Naive B cell (primary cell): ENCODE results near the gene TNNT2. TPM values are rescaled to one million over a fixed set of nuclear protein-coding genes. Genes with fewer than 3 reads are reported as not detected.

Source experiments
- ATAC-seq, 2 donors: fragments of 150-1000 bp; cut with Tn5 transposase; 2 replicates each; pipeline ENCODE4 v1.10.0; 2021; ENCODE audit warnings: low read depth in 2 of 2, mild to moderate bottlenecking in 2 of 2, moderate library complexity in 2 of 2
- DNase-seq: peaks from one replicate; pipeline ENCODE4 v3.0.0; 2022
- H3K27ac Mint-ChIP-seq, 6 donors: one replicate each; pipeline ENCODE4 v1.8.0; 2020 to 2022; ENCODE audit warnings: mild to moderate bottlenecking in 6 of 6, mixed read lengths in 6 of 6, moderate library complexity in 5 of 6, inconsistent platforms in 2 of 6
- H3K27me3 Mint-ChIP-seq, 3 donors: one replicate each; pipeline ENCODE4 v1.8.0; 2021 to 2022; ENCODE audit warnings: mixed read lengths in 3 of 3, mild to moderate bottlenecking in 1 of 3
- H3K36me3 Mint-ChIP-seq, 2 donors: one replicate each; pipeline ENCODE4 v1.8.0; 2020 to 2022; ENCODE audit warnings: mixed read lengths in 2 of 2, inconsistent platforms in 1 of 2, mild to moderate bottlenecking in 1 of 2
- H3K4me1 Mint-ChIP-seq, 3 donors: one replicate each; pipeline ENCODE4 v1.8.0; 2020 to 2022; ENCODE audit warnings: mixed read lengths in 3 of 3, inconsistent platforms in 1 of 3, mild to moderate bottlenecking in 1 of 3, moderate library complexity in 1 of 3
- H3K4me3 Mint-ChIP-seq, 8 donors: one replicate each; pipeline ENCODE4 v1.8.0; 2020 to 2022; ENCODE audit warnings: mild to moderate bottlenecking in 8 of 8, mixed read lengths in 8 of 8, moderate library complexity in 8 of 8, inconsistent platforms in 2 of 8
- H3K9me3 Mint-ChIP-seq, 7 donors: one replicate each; pipeline ENCODE4 v1.8.0; 2020 to 2022; ENCODE audit warnings: mixed read lengths in 7 of 7, mild to moderate bottlenecking in 5 of 7, inconsistent platforms in 2 of 7, moderate library complexity in 1 of 7
- polyA plus RNA-seq, 6 donors: library from polyadenylated mRNA; unstranded; fragments of 300-500 nt; fragmentation: Illumina TruSeq; gene quantifications; one replicate each; pipeline ENCODE4 v1.2.3, GENCODE V29; 2021; ENCODE audit warnings: low read depth in 6 of 6

TNNT2 gene
- not detected for polyA plus RNA-seq

DNA sequence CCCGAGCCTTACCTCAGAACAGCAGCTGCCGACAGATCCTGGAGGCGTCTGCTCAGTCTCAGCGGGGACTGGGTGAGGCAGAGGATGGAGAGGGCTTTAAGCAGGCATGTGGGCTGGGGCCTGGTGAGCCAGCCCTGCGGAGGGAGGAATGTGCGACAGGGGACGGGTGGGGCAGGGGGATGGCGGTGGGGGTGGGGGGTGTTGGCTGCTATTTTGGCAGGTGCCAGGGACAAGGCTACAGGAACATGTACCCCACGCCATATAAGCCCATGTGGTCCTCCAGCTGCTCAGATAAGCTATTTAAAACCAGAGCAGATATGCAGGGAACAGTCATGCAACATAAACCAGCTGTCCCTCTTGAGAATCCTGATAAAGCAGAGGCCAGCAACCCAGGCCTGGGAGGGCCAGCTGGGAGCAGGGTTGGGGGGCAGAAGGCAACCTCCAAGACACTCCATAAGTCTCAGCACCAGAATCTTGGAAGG is at the start of gene TNNT2:
Gene TNNT2 (minus strand): TSS at position 70 of the 482 bp plus-strand sequence. CDS start 4,426 bp downstream, outside the sequence.
- no peak for ATAC-seq
- peaks cover 0 to 41% (median 32%) of the 10 kb centered on the region in 3 donors for H3K27me3 Mint-ChIP-seq
- H3K27ac Mint-ChIP-seq: no peak within 1 kb of the TSS
- no peak for DNase-seq
- H3K4me1 Mint-ChIP-seq: no peaks in the 10 kb centered on the region
- H3K9me3 Mint-ChIP-seq: peaks cover 0 to 1% (median 0%) of the 10 kb centered on the region in 7 donors
- H3K36me3 Mint-ChIP-seq: no peaks in the 10 kb centered on the region
- no peak within 1 kb of the TSS for H3K4me3 Mint-ChIP-seq

DNA sequence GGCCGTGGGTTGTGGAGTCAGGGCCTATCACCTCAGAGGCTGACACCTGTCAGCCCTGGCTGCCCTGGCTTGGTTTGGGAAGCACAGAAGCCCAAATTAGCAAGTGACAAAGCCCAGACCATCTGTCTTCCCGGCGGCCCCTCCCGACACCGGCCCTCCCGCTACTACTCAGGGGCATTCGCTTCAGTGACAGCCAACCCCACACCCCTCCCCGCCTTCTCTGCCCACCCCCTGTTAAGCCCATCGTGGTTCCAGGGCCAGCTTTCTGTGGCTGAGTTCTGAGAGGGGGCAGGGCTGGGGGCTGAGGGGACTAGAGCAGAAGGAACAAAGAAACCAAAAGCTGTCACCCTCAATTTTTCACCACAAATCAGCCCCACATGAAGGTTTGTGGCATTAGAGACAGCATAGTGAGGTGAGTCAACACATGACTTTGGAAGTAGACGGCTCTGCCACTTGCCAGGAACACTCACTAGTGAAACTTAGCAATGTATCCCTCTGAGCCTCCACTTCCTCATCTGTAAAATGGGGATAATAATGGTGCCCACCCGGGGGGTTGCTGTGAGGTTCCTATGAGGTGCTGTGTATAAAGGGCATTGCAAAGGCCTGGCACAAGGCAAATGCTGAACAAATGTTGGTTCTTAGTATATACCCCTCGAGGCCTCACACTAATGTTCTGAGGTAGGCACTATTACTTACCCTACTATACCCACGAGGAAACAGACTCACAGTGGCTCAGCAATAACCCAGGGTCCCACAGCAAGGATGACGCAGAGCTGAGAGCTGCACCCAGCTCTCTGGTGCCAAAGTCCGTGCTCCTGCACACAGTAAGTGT is 49.2 kb upstream of the TNNT2 start:
- ATAC-seq: no peak
- no peak for DNase-seq
- Mint-ChIP-seq H3K27me3 (peaks cover 0 to 35% (median 24%) of the 10 kb centered on the region in 3 donors), H3K4me1 (peaks cover 3 to 4% (median 3%) of the 10 kb centered on the region in 3 donors), H3K36me3 (no peaks in the 10 kb centered on the region), H3K9me3 (no peaks in the 10 kb centered on the region), H3K4me3 (no peak overlapping the region), H3K27ac (no peak overlapping the region)

DNA sequence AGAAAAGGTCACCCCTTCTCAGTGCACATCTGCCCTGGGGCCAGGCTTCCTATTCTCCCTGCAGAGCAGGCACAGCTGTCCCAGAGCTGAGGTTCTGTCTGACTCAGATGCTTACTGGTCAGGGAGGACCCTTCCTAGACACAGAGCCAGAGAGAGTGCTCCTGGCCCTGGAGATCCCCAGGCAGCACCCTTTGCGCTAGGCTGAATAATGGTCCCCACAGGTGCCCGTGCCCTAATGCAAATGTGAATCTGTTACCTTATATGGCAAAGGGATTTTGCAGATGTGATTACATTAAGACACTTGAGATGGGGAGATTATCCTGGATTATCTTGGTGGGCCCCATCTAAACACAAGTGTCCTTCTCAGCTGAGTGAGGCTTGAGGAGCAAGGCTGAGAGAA is 46.7 kb upstream of the TNNT2 start:
- ATAC-seq (no peak), DNase-seq (no peak)
- Mint-ChIP-seq H3K4me3 (no peak overlapping the region), H3K27me3 (peaks cover 0 to 21% (median 10%) of the 10 kb centered on the region in 3 donors), H3K9me3 (no peaks in the 10 kb centered on the region), H3K27ac (peak overlapping the region in 1 of 6 donors; percentile 9), H3K36me3 (no peaks in the 10 kb centered on the region), H3K4me1 (peaks cover 3 to 4% (median 4%) of the 10 kb centered on the region in 3 donors)

DNA sequence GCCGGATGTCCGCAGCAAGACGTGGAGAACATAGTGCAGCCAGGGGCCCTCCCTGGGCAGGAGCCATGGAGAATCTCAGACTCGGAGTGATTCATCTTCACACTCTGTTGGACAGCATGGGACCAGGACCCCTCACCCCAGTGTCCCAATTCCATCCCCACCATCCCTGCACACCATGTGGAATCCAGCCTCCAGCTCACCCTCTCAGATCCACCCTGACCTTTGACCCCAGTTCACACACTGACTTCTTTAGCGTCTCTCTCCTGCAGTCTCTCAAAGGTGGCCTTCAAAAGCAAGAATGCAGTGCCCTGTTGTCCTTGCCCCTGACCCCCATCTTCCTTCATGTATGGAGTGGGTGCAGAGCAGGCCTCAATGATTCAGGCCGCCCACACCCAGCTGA is 46.2 kb upstream of the TNNT2 start:
- no peak overlapping the region for H3K4me3 Mint-ChIP-seq
- H3K27me3 Mint-ChIP-seq: peaks cover 0 to 26% (median 13%) of the 10 kb centered on the region in 3 donors
- peaks cover 3 to 4% (median 4%) of the 10 kb centered on the region in 3 donors for H3K4me1 Mint-ChIP-seq
- DNase-seq (no peak), ATAC-seq (no peak)
- H3K9me3 Mint-ChIP-seq: no peaks in the 10 kb centered on the region
- no peaks in the 10 kb centered on the region for H3K36me3 Mint-ChIP-seq
- H3K27ac Mint-ChIP-seq: no peak overlapping the region

DNA sequence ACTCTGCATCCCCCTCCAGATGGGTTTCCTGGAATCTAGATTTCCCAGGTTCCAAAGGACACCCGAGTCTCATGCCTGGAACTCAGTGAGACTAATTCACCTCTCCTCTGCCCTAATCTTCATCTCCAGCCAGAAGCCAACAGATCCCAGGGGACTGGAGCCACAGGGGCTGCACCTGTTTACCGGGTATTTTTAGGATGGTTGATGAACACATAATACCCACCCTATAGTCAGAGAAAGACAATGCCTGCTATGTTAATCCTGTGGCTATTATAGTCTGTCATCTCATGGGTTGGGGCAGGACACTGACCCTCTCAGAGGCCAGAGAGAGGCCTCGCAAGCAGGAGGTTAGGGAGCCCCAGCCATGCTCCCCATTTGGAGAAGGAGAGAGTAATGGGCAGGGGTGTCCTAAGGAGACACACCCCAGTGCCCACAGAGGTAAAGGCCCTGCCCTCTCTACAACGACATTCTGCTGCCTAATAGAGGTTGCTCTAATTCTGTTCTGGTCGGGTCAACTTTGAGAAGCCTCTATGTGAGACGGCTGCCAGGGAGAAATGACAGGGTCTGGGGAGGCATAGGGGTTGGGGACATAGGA is 45.1 kb upstream of the TNNT2 start:
- Mint-ChIP-seq H3K27me3 (peaks cover 0 to 23% (median 15%) of the 10 kb centered on the region in 3 donors), H3K36me3 (no peaks in the 10 kb centered on the region), H3K4me1 (peaks cover 3 to 4% (median 4%) of the 10 kb centered on the region in 3 donors), H3K27ac (peak overlapping the region in 1 of 6 donors; percentile 17), H3K9me3 (no peaks in the 10 kb centered on the region), H3K4me3 (no peak overlapping the region)
- ATAC-seq (no peak), DNase-seq (no peak)

DNA sequence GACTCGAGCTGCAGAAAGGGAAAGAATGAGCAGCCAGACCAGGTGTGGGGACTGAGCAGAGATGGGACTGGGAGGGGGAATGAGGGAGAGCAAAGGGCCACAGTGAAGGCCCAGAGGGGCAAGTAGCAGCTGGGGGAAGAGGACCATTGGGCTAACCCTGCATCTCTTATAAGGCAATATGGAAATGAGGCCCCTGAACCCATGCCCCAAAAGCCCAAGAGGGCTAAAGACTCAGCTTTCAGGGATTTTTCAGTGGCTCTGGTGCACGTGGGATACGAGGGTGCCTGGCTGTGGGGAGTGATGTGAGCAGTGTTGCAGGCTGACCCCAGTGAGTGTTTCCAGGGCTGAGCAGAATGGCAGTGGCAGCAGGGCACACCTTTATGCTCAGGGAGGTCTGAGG is 44.5 kb upstream of the TNNT2 start:
- Mint-ChIP-seq H3K27me3 (peaks cover under 1 to 27% (median 20%) of the 10 kb centered on the region in 3 donors), H3K9me3 (no peaks in the 10 kb centered on the region), H3K36me3 (no peaks in the 10 kb centered on the region), H3K4me1 (peaks cover 3 to 4% (median 4%) of the 10 kb centered on the region in 3 donors), H3K4me3 (no peak overlapping the region), H3K27ac (peak overlapping the region in 1 of 6 donors; percentile 21)
- DNase-seq: no peak
- ATAC-seq: no peak

DNA sequence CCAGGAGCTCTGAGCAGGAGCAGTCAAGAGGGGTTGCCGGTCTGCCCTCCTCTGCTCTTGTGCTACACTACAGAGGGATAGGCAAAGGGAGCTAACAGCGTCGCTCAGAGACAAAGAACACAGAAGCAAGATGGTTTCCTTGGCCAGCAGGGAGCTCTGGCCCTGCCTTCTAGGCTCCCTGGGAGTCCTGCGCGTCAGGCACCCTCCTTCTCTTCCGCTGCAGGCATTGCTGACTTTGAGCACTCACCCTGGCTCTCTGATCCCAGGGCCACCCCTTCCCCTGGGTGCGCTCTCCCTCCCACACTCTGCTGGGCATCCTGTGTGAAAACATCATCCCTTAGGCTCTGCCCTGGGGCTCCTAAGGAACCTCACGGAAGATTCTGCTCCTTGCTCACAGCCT is 43.6 kb upstream of the TNNT2 start:
- no peaks in the 10 kb centered on the region for H3K9me3 Mint-ChIP-seq
- no peak overlapping the region for H3K4me3 Mint-ChIP-seq
- peaks cover 7 to 33% (median 23%) of the 10 kb centered on the region in 3 donors for H3K27me3 Mint-ChIP-seq
- H3K36me3 Mint-ChIP-seq: no peaks in the 10 kb centered on the region
- peaks cover 2 to 4% (median 3%) of the 10 kb centered on the region in 3 donors for H3K4me1 Mint-ChIP-seq
- no peak for DNase-seq
- H3K27ac Mint-ChIP-seq: peak overlapping the region in 4 of 6 donors; percentile 22 to 76 (median 54)
- ATAC-seq: no peak

DNA sequence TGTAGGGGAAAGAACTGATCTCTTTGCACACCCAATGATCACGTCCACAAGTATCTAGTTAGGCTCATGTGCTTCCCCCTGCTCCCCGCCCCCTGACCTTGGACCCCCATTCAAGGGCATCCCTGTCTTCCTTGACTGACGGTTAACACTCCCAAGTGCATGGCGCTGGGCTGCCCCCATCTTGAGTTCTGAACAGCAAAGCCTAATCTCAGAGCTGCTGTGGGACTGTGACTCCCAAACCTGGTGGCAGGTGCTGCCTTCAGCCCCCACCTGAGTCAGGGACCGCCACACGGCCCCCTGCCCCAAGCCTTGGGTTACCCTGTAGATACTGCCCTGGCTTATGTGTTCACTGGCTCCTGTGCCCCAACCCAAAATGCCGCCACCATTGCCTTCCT is 43.1 kb upstream of the TNNT2 start:
- no peak overlapping the region for H3K4me3 Mint-ChIP-seq
- peak overlapping the region in 1 of 6 donors; percentile 51 for H3K27ac Mint-ChIP-seq

DNA sequence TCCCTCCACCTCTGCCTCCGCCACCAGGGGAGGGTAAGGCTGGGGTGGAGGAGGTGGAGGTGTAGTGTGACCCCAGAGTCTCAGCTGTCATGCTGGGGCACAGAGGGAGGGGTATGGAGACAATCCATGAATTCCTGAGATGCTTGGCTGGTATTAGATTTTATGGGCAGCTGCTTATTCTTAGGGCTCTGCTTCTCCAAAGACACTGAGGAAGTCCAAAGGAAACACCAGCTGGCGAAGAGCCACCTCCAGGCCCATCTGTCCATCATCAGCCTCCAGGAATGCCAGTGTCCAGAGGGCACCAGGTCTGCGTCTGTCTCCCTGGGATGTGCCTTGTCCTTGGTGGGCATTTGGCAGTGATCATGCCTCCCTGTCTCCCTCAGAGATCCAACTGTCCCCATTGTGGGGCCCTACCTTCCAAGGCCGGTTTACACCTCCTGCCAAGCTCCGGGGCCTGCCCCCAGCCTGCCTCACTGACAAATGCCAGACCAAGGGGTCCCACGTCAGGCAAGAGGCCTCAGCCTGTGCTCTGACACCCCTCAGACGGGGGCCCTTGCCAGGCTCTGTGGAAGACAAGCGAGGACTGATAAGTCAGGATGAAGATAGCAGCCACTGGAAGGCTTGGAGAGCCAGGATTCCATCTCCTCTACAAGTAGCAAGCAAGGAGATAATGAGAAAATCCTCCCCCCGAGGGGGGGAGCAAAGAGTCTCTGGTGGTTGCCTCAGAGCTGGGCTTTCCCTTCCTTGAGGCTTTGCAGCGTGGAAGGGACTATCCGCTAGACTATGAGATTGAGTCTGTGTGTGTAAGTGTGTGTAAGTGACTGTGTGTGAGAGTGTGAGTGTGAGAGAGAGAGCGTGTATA is 42.5 kb upstream of the TNNT2 start:
- H3K4me3 Mint-ChIP-seq: no peak overlapping the region
- H3K27ac Mint-ChIP-seq: no peak overlapping the region
- no peak for DNase-seq
- H3K4me1 Mint-ChIP-seq: peaks cover 0 to 4% (median 3%) of the 10 kb centered on the region in 3 donors
- ATAC-seq: no peak
- H3K9me3 Mint-ChIP-seq: peaks cover 0 to 10% (median 3%) of the 10 kb centered on the region in 7 donors
- peaks cover 14 to 39% (median 29%) of the 10 kb centered on the region in 3 donors for H3K27me3 Mint-ChIP-seq
- no peaks in the 10 kb centered on the region for H3K36me3 Mint-ChIP-seq

More for the DNA sequence above, 43.1 kb upstream of the TNNT2 start:
- Mint-ChIP-seq H3K36me3 (no peaks in the 10 kb centered on the region), H3K9me3 (peaks cover 0 to 3% (median 0%) of the 10 kb centered on the region in 7 donors), H3K27me3 (peaks cover 8 to 33% (median 22%) of the 10 kb centered on the region in 3 donors), H3K4me1 (peaks cover 0 to 4% (median 3%) of the 10 kb centered on the region in 3 donors)
- DNase-seq (no peak), ATAC-seq (no peak)

DNA sequence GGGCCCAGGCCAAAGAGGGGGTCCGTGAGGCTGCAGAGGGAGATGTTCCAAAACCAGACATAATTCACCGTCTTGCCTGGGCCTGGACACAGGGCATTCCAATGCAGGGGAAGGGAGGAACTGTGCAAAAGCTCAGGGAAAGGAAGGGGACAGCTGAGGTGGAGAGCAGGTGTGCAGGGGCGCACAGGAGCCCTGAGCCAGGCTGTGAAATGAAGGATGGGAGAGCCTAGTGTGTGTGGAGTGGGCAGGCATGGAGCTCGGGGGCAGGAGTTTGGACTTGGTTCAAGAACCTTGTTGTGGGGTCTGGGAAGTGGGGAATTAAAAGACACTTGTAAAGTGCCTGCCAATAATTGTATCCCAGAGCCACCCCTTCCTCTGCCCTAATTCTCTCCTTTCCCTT is 41.8 kb upstream of the TNNT2 start:
- Mint-ChIP-seq H3K27ac (no peak overlapping the region), H3K27me3 (peaks cover 14 to 43% (median 33%) of the 10 kb centered on the region in 3 donors)
- no peak for DNase-seq

DNA sequence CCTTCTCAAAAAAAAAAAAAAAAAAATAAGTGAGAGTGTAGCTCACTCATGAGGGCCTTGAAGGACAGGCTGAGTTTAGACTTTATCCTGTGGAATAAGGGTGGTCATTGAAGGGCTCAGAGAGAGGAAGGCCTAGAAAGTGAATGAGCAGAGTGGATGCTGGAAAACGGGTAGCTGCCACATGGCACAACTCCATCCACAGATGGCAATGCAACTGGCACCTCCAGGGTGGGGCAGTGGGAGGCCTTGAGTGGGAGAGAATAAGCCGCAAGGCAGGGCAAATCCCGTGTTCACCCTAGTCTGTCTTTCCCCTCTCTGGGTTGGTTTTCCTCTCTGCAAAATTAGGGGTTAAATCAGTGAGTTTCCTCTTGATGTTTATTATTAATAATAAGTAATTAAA is 41.0 kb upstream of the TNNT2 start:
- no peak for ATAC-seq
- Mint-ChIP-seq H3K27me3 (peaks cover 14 to 43% (median 33%) of the 10 kb centered on the region in 3 donors), H3K4me1 (peaks cover 0 to 4% (median 3%) of the 10 kb centered on the region in 3 donors)

More for the DNA sequence above, 41.8 kb upstream of the TNNT2 start:
- no peak overlapping the region for H3K4me3 Mint-ChIP-seq
- ATAC-seq: no peak
- H3K9me3 Mint-ChIP-seq: peaks cover 0 to 13% (median 5%) of the 10 kb centered on the region in 7 donors
- peaks cover 0 to 4% (median 3%) of the 10 kb centered on the region in 3 donors for H3K4me1 Mint-ChIP-seq
- no peaks in the 10 kb centered on the region for H3K36me3 Mint-ChIP-seq

DNA sequence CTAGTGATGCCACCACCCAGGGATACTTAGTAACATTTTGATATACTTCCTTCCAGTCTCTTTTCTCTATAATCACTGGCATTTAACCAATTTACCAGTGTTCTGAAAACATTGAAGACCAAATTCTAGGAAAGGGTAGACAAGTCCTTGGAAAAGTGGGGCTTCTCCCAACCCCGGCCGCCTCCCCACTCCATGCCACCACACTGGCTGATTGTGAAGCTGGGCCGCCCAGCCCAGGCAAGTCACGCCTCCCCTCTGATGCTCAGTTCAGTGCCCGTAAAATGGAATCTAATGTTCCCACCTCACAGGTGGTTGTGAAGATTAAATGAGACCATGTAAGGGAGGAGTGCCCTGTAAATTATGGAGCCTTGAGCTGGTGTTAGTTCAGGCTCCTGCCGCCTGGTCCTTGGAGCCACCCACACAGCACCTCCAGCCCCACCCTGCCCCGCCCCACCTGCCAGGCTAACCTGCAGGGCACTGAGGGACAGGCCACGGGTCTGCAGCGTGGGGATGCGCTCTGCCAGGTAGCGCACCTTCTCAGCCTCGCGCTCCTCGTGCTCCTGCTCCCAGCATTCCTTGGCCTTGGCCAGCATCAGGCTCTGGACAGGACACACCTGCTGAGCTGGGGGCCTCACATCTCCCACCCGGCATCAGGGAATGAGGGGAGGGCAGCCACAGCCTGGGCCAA is 36.7 kb upstream of the TNNT2 start:
- no peak for DNase-seq
- Mint-ChIP-seq H3K36me3 (no peaks in the 10 kb centered on the region), H3K27ac (no peak overlapping the region), H3K27me3 (peaks cover 25 to 59% (median 46%) of the 10 kb centered on the region in 3 donors), H3K4me3 (no peak overlapping the region), H3K9me3 (peaks cover 0 to 13% (median 5%) of the 10 kb centered on the region in 7 donors), H3K4me1 (no peaks in the 10 kb centered on the region)
- no peak for ATAC-seq

More for the DNA sequence above, 41.0 kb upstream of the TNNT2 start:
- H3K27ac Mint-ChIP-seq: no peak overlapping the region
- peaks cover 0 to 13% (median 5%) of the 10 kb centered on the region in 7 donors for H3K9me3 Mint-ChIP-seq
- DNase-seq: no peak
- H3K36me3 Mint-ChIP-seq: no peaks in the 10 kb centered on the region
- no peak overlapping the region for H3K4me3 Mint-ChIP-seq
